SU-DHL-6 (cell line): ENCODE measurements around the gene DIPK1B.

Experiments used
- EZH2phosphoT487 ChIP-seq: fragments of 200-600 bp; sonication (generic), shearing (Covaris generic); conservative IDR thresholded peaks from 2 replicates; pipeline ENCODE4 v1.6.1; 2018; ENCODE audit warnings: mild to moderate bottlenecking, antibody characterized with exemption, low read length, moderate library complexity, mixed read lengths
- TF ChIP-seq, protein P1 (sequence below): fragments of 200-600 bp; sonication (generic); IDR thresholded peaks from one replicate; pipeline ENCODE4 v1.5.1; 2017; ENCODE audit warnings: antibody characterized with exemption, mild to moderate bottlenecking, low read length, moderate library complexity; ENCODE audit not compliant: insufficient read depth, poor library complexity, severe bottlenecking

DNA sequence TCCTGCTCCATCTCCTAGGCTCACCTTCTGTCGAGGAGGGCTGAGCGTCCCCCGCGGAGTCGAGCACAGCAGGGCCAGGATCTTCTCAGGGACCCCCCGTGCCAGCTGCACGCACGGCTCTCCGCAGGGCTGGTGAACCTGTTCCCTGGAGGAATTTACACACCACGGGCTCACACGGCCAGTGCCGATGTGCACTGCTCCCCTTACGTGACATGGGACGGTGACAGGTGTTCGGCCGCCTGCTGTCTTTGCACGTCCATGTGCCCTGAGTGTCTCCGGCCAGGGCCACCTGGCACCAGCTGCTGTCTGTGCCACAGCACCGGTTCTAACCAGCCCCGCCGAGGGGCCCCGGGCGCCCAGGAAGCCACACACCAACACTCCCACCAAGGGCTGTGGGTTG, 16.4 kb upstream of the DIPK1B start:
- TF ChIP-seq, protein P1, sequence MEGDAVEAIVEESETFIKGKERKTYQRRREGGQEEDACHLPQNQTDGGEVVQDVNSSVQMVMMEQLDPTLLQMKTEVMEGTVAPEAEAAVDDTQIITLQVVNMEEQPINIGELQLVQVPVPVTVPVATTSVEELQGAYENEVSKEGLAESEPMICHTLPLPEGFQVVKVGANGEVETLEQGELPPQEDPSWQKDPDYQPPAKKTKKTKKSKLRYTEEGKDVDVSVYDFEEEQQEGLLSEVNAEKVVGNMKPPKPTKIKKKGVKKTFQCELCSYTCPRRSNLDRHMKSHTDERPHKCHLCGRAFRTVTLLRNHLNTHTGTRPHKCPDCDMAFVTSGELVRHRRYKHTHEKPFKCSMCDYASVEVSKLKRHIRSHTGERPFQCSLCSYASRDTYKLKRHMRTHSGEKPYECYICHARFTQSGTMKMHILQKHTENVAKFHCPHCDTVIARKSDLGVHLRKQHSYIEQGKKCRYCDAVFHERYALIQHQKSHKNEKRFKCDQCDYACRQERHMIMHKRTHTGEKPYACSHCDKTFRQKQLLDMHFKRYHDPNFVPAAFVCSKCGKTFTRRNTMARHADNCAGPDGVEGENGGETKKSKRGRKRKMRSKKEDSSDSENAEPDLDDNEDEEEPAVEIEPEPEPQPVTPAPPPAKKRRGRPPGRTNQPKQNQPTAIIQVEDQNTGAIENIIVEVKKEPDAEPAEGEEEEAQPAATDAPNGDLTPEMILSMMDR = no peak
- TF ChIP-seq EZH2phosphoT487 = no peak
